ENCODE results near the gene DUSP14. TPM values are rescaled to one million over a fixed set of nuclear protein-coding genes. Genes with fewer than 3 reads are reported as not detected.

DUSP14 gene
- total and polyA plus RNA-seq, 2 of the 8 experiments (the other 6 are each of a cell fraction or from before 2014, with no cell fraction given) = 22.1 to 37.9 TPM

DNA sequence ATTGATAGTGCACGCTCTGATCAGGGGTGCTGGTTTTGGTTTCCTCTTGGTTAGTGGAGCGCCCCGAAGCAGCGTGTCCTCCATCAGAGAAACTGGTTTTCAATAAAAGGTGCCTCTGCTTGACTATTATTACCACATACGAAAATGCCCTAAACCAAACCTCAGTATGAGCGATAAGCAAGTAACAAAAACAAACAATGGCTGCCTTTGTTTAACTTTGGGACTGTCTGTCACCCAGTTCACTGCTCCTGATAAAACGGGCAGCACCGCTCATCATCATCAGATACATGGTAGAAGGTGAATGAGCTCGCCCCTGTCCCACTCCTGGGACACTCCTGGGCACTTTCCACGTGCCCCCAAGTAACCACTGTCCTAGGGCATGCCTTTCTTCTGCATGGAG, 24.0 kb downstream of the DUSP14 start:
- Histone ChIP-seq H2BK20ac (ENCODE audit: low read length) (no peak overlapping the region), H4K20me1 (replicated peaks in 1 of 2; ENCODE audit: control insufficient read depth in 1 of 2, insufficient read depth in 2 of 2, low read length in 2 of 2) (peaks cover 1 to 3% of the 10 kb centered on the region in 2 experiments), H2AK5ac (ENCODE audit: low read depth, low read length) (no peak overlapping the region), H4K91ac (replicated peaks; ENCODE audit: insufficient read length, low read length) (no peak overlapping the region), H3K79me1 (ENCODE audit: low read depth, low read length) (peaks cover 2% of the 10 kb centered on the region; the same call in 1 of the 2 replicates), H3K4ac (replicated peaks; ENCODE audit: insufficient read length, low read depth, low read length) (no peak overlapping the region), H3K36me3 (ENCODE audit: control insufficient read depth in 2 of 4, insufficient read depth in 4 of 4, low read length in 3 of 4) (peaks cover 0 to 36% (median 8%) of the 10 kb centered on the region in 4 experiments; a peak in 5 of 8 replicates), H2AFZ (ENCODE audit: low read length) (no peak overlapping the region), H3K4me3 (ENCODE audit: extremely low read depth in 1 of 4, insufficient read depth in 2 of 4, low read depth in 3 of 4, low read length in 4 of 4) (no peak overlapping the region), H3K4me2 (ENCODE audit: insufficient read depth in 1 of 2, low read depth in 2 of 2, low read length in 2 of 2) (no peak overlapping the region), H3K18ac (ENCODE audit: extremely low read depth, low read length) (no peak overlapping the region), H3K79me2 (ENCODE audit: control insufficient read depth in 1 of 2, insufficient read depth in 2 of 2, low read length in 2 of 2) (peaks cover 0 to 2% of the 10 kb centered on the region in 2 experiments; a peak in 1 of 4 replicates), H3K27me3 (replicated peaks in 1 of 4; ENCODE audit: control insufficient read depth in 3 of 4, extremely low read depth in 1 of 4, insufficient read depth in 3 of 4, low read length in 3 of 4) (no peaks in the 10 kb centered on the region), H3K4me1 (replicated peaks in 1 of 4; ENCODE audit: control insufficient read depth in 3 of 4, insufficient read depth in 4 of 4, low read length in 3 of 4) (peaks cover 0 to 2% (median 0%) of the 10 kb centered on the region in 4 experiments; a peak in 1 of 7 replicates), H2BK120ac (replicated peaks; ENCODE audit: low read depth, low read length) (no peak overlapping the region), H3K14ac (ENCODE audit: insufficient read length) (no peak overlapping the region), H3K23ac (ENCODE audit: insufficient read length) (no peak overlapping the region), H3K23me2 (ENCODE audit: low read depth, low read length) (no peaks in the 10 kb centered on the region), H3K27ac (ENCODE audit: low read depth, low read length) (no peak overlapping the region), H4K8ac (ENCODE audit: extremely low read depth, insufficient read depth, low read length) (no peak overlapping the region), H2BK12ac (ENCODE audit: low read depth, low read length) (no peak overlapping the region), H3K56ac (replicated peaks; ENCODE audit: insufficient read length, low read depth, low read length) (no peak overlapping the region), H2BK5ac (ENCODE audit: low read depth, low read length) (no peak overlapping the region), H4K5ac (ENCODE audit: insufficient read length, low read depth, low read length) (no peak overlapping the region), H2BK15ac (ENCODE audit: low read length) (no peak overlapping the region), H3K9ac (replicated peaks in 1 of 4; ENCODE audit: extremely low read depth in 1 of 4, low read depth in 3 of 4, low read length in 3 of 4) (no peak overlapping the region), H3K9me3 (ENCODE audit: insufficient read depth in 2 of 2, low read depth in 1 of 2, low read length in 1 of 2) (no peaks in the 10 kb centered on the region)
- TF ChIP-seq HDAC6 (IDR thresholded peaks at IDR 0.05; ENCODE audit: low read depth, low read length) = no peak
- no peak for TF ChIP-seq CBX5 (IDR thresholded peaks at IDR 0.05; ENCODE audit: low read depth, low read length)
- no peak for TF ChIP-seq KDM1A (IDR thresholded peaks at IDR 0.05; ENCODE audit: borderline replicate concordance, low read length)
- no peak for TF ChIP-seq SP2 (IDR thresholded peaks at IDR 0.05; ENCODE audit: low read length)
- no peak for TF ChIP-seq BRCA1 (IDR thresholded peaks at IDR 0.05; ENCODE audit: low read depth, low read length)
- no peak for TF ChIP-seq TEAD4 (IDR thresholded peaks at IDR 0.05; ENCODE audit: low read depth, low read length)
- no peak for TF ChIP-seq NRF1 (IDR thresholded peaks at IDR 0.05; ENCODE audit: low read depth, low read length)
- ChIA-PET POLR2A (ENCODE audit: partially characterized antibody) (no interaction called here), CTCF (ENCODE audit: partially characterized antibody) (interaction anchor here (0.6 to 1.7 kb wide), 5 partner anchors 12 to 329 kb away, joined by 3 to 6 read pairs (median 4); no protein-coding TSS in a partner anchor)
- no peak for DNase-seq (ENCODE audit: low read depth in 1 of 2, low spot score in 2 of 2)
- FAIRE-seq = no peak
- 94% methylated on average over 10 of the region's 10 CpGs; no CpG with 5 or more reads in 1 of the 2 experiments for WGBS, 2 experiments (ENCODE audit: extremely low coverage in 1 of 2, insufficient coverage in 1 of 2, insufficient read length in 1 of 2, insufficient replicate concordance in 2 of 2, low coverage in 1 of 2, low lambda C conversion rate in 2 of 2, missing lambda C conversion rate in 1 of 2)
